ENCODE measurements around the gene ENTPD7.

The ENTPD7 gene

GRCh38 chr10:99709480-99710229, 50.3 kb downstream of the ENTPD7 start:
- no peaks in the 10 kb centered on the region for H3K27me3 ChIP-seq
- no peak for TF ChIP-seq CTCF (IDR thresholded peaks at IDR 0.05)
- H3K4me3 ChIP-seq (ENCODE audit: low read depth in 1 of 2, low read length in 1 of 2): no peak overlapping the region
- no peaks in the 10 kb centered on the region for H3K9me3 ChIP-seq
- H3K36me3 ChIP-seq: peaks cover 73% of the 10 kb centered on the region
- H3K27ac ChIP-seq: no peak overlapping the region
- peaks cover 0 to 3% of the 10 kb centered on the region in 2 experiments for H3K4me1 ChIP-seq (ENCODE audit: control insufficient read depth in 1 of 2, insufficient read depth in 1 of 2, low read depth in 1 of 2, low read length in 1 of 2)

DNA sequence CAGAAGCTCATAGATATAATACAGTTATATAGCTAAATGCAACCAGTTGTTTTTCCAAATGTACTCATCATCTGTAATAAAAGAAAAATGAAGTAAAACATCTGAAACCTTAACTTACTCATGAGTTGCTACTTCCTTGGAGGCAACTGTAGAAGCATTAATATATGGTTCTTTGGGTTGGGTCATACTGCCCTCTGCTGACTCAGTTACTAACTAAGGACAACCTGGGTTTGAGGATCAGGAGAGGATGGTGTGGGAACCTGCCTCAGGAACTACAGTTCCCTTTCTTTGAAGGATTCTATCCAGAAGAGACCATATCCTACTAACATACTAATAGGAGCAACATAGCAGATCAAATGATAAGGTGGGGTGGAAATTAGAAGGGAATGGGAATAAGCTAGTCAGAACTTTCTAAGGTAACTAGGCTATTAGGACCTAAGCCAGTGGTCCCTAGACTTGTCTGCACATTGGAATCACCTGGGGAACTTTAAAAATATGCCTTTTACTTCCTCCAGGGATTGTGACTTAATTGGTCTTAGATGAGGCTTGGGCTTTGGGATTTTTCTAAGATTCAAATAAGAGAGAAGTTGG, 51.9 kb downstream of the ENTPD7 start:
- no peak overlapping the region for H3K27ac ChIP-seq
- H3K4me1 ChIP-seq (ENCODE audit: control insufficient read depth in 1 of 2, insufficient read depth in 1 of 2, low read depth in 1 of 2, low read length in 1 of 2): peaks cover 0 to 3% of the 10 kb centered on the region in 2 experiments
- H3K27me3 ChIP-seq: no peaks in the 10 kb centered on the region
- no peak overlapping the region for H3K4me3 ChIP-seq (ENCODE audit: low read depth in 1 of 2, low read length in 1 of 2)
- peaks cover 73% of the 10 kb centered on the region for H3K36me3 ChIP-seq
- no peaks in the 10 kb centered on the region for H3K9me3 ChIP-seq
- no peak for TF ChIP-seq CTCF (IDR thresholded peaks at IDR 0.05)

GRCh38 chr10:99714446-99714845, 55.1 kb downstream of the ENTPD7 start:
- Histone ChIP-seq H3K4me1 (ENCODE audit: control insufficient read depth in 1 of 2, insufficient read depth in 1 of 2, low read depth in 1 of 2, low read length in 1 of 2) (peaks cover 0 to 3% of the 10 kb centered on the region in 2 experiments), H3K4me3 (ENCODE audit: low read depth in 1 of 2, low read length in 1 of 2) (no peak overlapping the region), H3K27ac (no peak overlapping the region), H3K36me3 (peaks cover 81% of the 10 kb centered on the region), H3K27me3 (no peaks in the 10 kb centered on the region), H3K9me3 (no peaks in the 10 kb centered on the region)
- no peak for TF ChIP-seq CTCF (IDR thresholded peaks at IDR 0.05)

- Histone ChIP-seq H3K9me3 (no peaks in the 10 kb centered on the region), H3K36me3 (peaks cover 94% of the 10 kb centered on the region), H3K27ac (no peak overlapping the region), H3K4me3 (ENCODE audit: low read depth in 1 of 2, low read length in 1 of 2) (no peak overlapping the region), H3K4me1 (ENCODE audit: control insufficient read depth in 1 of 2, insufficient read depth in 1 of 2, low read depth in 1 of 2, low read length in 1 of 2) (no peaks in the 10 kb centered on the region), H3K27me3 (no peaks in the 10 kb centered on the region)
- TF ChIP-seq CTCF (IDR thresholded peaks at IDR 0.05): no peak
Observed at GRCh38 chr10:99720387-99720786, 61.1 kb downstream of the ENTPD7 start.

- Histone ChIP-seq H3K27ac (no peak overlapping the region), H3K4me1 (ENCODE audit: control insufficient read depth in 1 of 2, insufficient read depth in 1 of 2, low read depth in 1 of 2, low read length in 1 of 2) (peaks cover 27 to 29% of the 10 kb centered on the region in 2 experiments), H3K36me3 (peaks cover 38% of the 10 kb centered on the region), H3K4me3 (ENCODE audit: low read depth in 1 of 2, low read length in 1 of 2) (no peak overlapping the region), H3K27me3 (no peaks in the 10 kb centered on the region), H3K9me3 (no peaks in the 10 kb centered on the region)
- no peak for TF ChIP-seq CTCF (IDR thresholded peaks at IDR 0.05)
Observed at GRCh38 chr10:99730026-99730425, 70.7 kb downstream of the ENTPD7 start.
